Left lung (tissue), 10 donors: ENCODE results near the gene NFATC2IP. TPM values are rescaled to one million over a fixed set of nuclear protein-coding genes. Genes with fewer than 3 reads are reported as not detected.
"Not testable (repeated sequence)": the region's sequence is repeated elsewhere in the genome, so short reads cannot be mapped to it uniquely, and the experiment has no call there.

Experiments used
- ATAC-seq: fragments of 200-7000 bp; cut with Tn5 transposase; one replicate; pipeline ENCODE4 v1.9.1; 2020; ENCODE audit warnings: moderate library complexity
- DNase-seq, 4 donors: peaks; one replicate each; pipeline ENCODE4 v3.0.0-alpha.2; 2013 to 2020
- H3K27ac ChIP-seq, 2 donors: fragments of 200-600 bp; sonication (generic) in 1 of 2; one replicate each; pipeline versions ENCODE4 v1.5.0 to v1.8.0; 2020 to 2021
- H3K27me3 ChIP-seq, 2 donors: fragments of 200-600 bp; sonication (generic) in 1 of 2; one replicate each; pipeline versions ENCODE4 v1.5.0 to v1.8.0; 2020 to 2021
- H3K36me3 ChIP-seq, 2 donors: fragments of 200-600 bp; sonication (generic) in 1 of 2; one replicate each; pipeline versions ENCODE4 v1.5.0 to v1.8.0; 2020 to 2021
- H3K4me1 ChIP-seq, 2 donors: fragments of 200-600 bp; one replicate each; pipeline ENCODE4 v1.8.0; 2021
- H3K4me3 ChIP-seq, 2 donors: fragments of 200-600 bp; sonication (generic) in 1 of 2; one replicate each; pipeline versions ENCODE4 v1.5.0 to v1.8.0; 2020 to 2021; ENCODE audit warnings: mild to moderate bottlenecking in 1 of 2
- H3K9me3 ChIP-seq, 2 donors: fragments of 200-600 bp; sonication (generic) in 1 of 2; one replicate each; pipeline versions ENCODE4 v1.5.0 to v1.8.0; 2020 to 2021
- CTCF ChIP-seq, 2 donors: fragments of 200-600 bp; sonication (generic) in 1 of 2; IDR thresholded peaks; one replicate each; pipeline versions ENCODE4 v1.5.0 to v1.8.0; 2021; ENCODE audit warnings: antibody characterized with exemption in 2 of 2
- intact Hi-C, 2 donors: fragments of 100-400 bp; cut with DNase I; formaldehyde crosslinking; loops; one replicate each; pipeline versions ENCODE4 v1.11.2 to v1.14.2; 2022
- polyA plus RNA-seq, 6 donors: library from polyadenylated mRNA; unstranded; fragments of 120-200 nt; gene quantifications; one replicate each; pipeline ENCODE4 v1.2.1, GENCODE V29; 2013; ENCODE audit not compliant: insufficient read length in 6 of 6
- total RNA-seq, 2 donors: library from RNA; stranded (reverse); fragmentation: NEBNext Ultra II Directional; extraction: Animal tissue kit (Norgen Biotek cat#: 25700); gene quantifications; one replicate each; pipeline ENCODE4 v1.2.1, GENCODE V29; 2021
- donor health status: DM: no; HTN: yes; CAD: no.
- donor health status: DM: no; HTN: no; CAD: no.

The NFATC2IP gene
- total and polyA plus RNA-seq, 8 donors: 37.3 to 76.7 (median 69.3) TPM

GRCh38 chr16:28974437-28975157 lies 23.9 kb downstream of the NFATC2IP start, which contains the start of gene SPNS1:
Gene SPNS1 (plus strand): TSS chr16:28974778. CDS start chr16:28975152, 374 bp downstream.
- ATAC-seq (peak; percentile 95), DNase-seq (peak; percentile 93 to 100 (median 98))
- Histone ChIP-seq H3K27ac (peak within 1 kb of the TSS; percentile 82 to 86), H3K4me1 (peaks cover 11 to 42% of the 10 kb centered on the region in 2 donors), H3K9me3 (no peaks in the 10 kb centered on the region), H3K4me3 (peak within 1 kb of the TSS; percentile 95 to 97), H3K36me3 (peaks cover 0 to 28% of the 10 kb centered on the region in 2 donors), H3K27me3 (no peaks in the 10 kb centered on the region)
- intact Hi-C loops: no loop called here
- no peak for TF ChIP-seq CTCF (IDR thresholded peaks at IDR 0.05)

GRCh38 chr16:28975158-28975599 lies 24.4 kb downstream of the NFATC2IP start:
- H3K4me3 ChIP-seq: peak overlapping the region; percentile 95 to 97
- peaks cover 0 to 34% of the 10 kb centered on the region in 2 donors for H3K36me3 ChIP-seq
- peak overlapping the region; percentile 82 to 86 for H3K27ac ChIP-seq
- H3K4me1 ChIP-seq: peaks cover 11 to 42% of the 10 kb centered on the region in 2 donors
- intact Hi-C loops: no loop called here
- peak; percentile 10 for ATAC-seq
- no peak for TF ChIP-seq CTCF (IDR thresholded peaks at IDR 0.05)
- no peaks in the 10 kb centered on the region for H3K9me3 ChIP-seq
- no peaks in the 10 kb centered on the region for H3K27me3 ChIP-seq
- peak in 1 of 4 donors; percentile 82 for DNase-seq

DNA sequence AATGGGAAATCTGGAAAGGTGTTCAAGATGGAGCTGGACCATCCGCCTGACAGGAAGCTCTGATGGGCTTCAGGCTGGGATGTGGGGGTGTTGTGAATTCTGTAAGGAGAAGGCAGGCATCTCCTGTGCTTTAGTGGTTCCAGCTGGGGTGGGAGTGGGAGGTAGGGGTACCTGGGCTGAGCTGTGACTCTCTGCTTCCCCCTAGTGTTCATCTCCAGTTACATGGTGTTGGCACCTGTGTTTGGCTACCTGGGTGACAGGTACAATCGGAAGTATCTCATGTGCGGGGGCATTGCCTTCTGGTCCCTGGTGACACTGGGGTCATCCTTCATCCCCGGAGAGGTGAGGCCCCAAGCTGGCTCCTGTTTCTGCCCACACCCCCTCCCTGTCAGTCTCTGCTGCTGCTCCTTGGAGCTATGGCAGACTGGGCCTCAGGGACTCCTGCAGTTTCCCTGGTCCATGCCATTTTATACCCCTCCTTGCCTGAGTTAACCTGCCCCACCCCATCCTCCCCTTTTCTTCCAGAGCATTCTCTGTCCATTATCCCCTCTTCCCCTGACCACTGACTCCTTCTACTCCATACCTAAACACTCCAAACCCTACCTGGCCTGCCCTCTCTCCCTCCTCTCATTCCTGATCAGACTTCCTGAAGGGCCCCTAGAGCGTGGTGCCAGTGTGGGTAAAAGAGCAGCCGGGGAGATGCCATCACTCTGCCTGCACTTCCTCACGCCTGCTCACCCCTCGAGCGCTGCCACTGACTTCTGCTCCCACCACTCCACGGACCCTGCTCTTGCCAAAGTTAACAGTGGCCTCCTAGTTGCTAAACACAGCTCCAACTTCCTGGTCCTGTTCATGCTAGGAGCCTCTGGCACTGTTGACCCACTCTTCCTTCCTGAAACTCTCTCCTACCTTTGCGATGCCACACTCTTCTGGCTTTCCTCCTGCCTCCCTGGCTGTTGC lies 27.2 kb downstream of the NFATC2IP start:
- Histone ChIP-seq H3K9me3 (no peaks in the 10 kb centered on the region), H3K27ac (no peak overlapping the region), H3K4me1 (peaks cover 11 to 42% of the 10 kb centered on the region in 2 donors), H3K4me3 (no peak overlapping the region), H3K36me3 (peaks cover 0 to 62% of the 10 kb centered on the region in 2 donors), H3K27me3 (no peaks in the 10 kb centered on the region)
- DNase-seq: peak in 2 of 4 donors; percentile 7 to 39
- intact Hi-C loops: no loop called here
- no peak for ATAC-seq
- TF ChIP-seq CTCF (IDR thresholded peaks at IDR 0.05): peak in 1 of 2 donors; percentile 27

DNA sequence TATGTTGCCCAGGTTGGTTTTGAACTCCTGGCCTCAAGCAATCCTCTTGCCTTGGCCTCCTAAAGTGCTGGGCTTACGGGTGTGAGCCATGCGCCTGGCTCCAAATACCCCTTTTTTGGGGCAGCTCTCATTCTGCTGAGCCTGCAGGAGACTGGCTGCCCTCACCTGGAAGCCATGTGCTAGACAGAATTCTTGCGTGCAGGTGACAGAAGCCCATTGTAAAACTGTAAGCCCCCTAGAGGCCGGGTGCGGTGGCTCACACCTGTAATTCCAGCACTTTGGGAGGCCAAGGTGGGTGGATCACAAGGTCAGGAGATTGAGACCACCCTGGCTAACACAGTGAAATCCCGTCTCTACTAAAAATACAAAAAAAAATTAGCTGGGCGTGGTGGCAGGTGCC lies 29.6 kb downstream of the NFATC2IP start:
- H3K9me3 ChIP-seq, DNase-seq, H3K27me3 ChIP-seq, intact Hi-C loops, ATAC-seq, H3K4me3 ChIP-seq, H3K27ac ChIP-seq: not testable (repeated sequence)
- peaks cover 8 to 46% of the 10 kb centered on the region in 2 donors for H3K4me1 ChIP-seq
- peaks cover 0 to 84% of the 10 kb centered on the region in 2 donors for H3K36me3 ChIP-seq

GRCh38 chr16:28980929-28981328 lies 30.2 kb downstream of the NFATC2IP start:
- intact Hi-C loops: no loop called here
- Histone ChIP-seq H3K36me3 (peaks cover 0 to 90% of the 10 kb centered on the region in 2 donors), H3K4me3 (no peak overlapping the region), H3K4me1 (peaks cover 2 to 43% of the 10 kb centered on the region in 2 donors), H3K27ac (no peak overlapping the region), H3K9me3 (no peaks in the 10 kb centered on the region), H3K27me3 (no peaks in the 10 kb centered on the region)
- no peak for ATAC-seq
- no peak for DNase-seq
- TF ChIP-seq CTCF (IDR thresholded peaks at IDR 0.05): no peak
